Measurements from ENCODE around the gene IRF4.

DNA sequence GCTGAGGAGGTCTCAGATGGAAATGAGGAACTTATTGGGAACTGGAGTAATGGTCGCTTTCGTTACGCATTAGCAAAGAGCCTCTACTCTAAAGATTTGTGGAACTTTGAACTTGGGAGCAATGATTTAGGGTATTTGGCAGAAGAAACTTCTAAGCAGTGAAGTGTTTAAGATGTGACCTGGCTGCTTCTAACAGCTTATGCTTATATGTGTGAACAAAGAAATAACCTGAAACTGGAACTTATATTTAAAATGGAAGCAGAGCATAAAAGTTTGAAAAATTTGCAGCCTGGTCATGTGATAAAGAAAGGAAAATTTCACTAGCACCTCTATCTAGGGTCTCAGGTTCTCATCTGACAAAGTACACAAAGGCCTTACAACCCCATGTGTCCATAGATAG, 23.5 kb downstream of the IRF4 start:
- TF ChIP-seq CTCF (IDR thresholded peaks at IDR 0.05 in 8 of 11, conservative IDR thresholded peaks at IDR 0.05 in 3 of 11) = no peak
- TF ChIP-seq POLR2AphosphoS5 (IDR thresholded peaks at IDR 0.05) = no peak
